Esophagus muscularis mucosa (tissue), 4 donors: ENCODE results near the gene CCDC182.

Experiments
- CTCF ChIP-seq, 3 experiments: fragments of 200-600 bp in 2 of 3; fragments of 450-650 bp in 1 of 3; sonication (generic) in 2 of 3; IDR thresholded peaks; one replicate each; pipeline ENCODE4 v1.5.1; 2017 to 2019; ENCODE audit warnings: antibody characterized with exemption in 3 of 3, mild to moderate bottlenecking in 2 of 3, moderate library complexity in 1 of 3
- EP300 ChIP-seq: sonication (generic); formaldehyde crosslinking; IDR thresholded peaks from one replicate; pipeline ENCODE4 v1.6.1; 2017; ENCODE audit warnings: antibody characterized with exemption
- POLR2A ChIP-seq: fragments of 450-650 bp; IDR thresholded peaks from one replicate; pipeline ENCODE4 v1.6.1; 2017; ENCODE audit warnings: antibody characterized with exemption, moderate library complexity, mild to moderate bottlenecking, low read depth

GRCh38 chr17:57772774-57773173 lies 27.7 kb upstream of the CCDC182 start:
- TF ChIP-seq CTCF (IDR thresholded peaks at IDR 0.05) = no peak
- no peak for TF ChIP-seq POLR2A
- no peak for TF ChIP-seq EP300
